ENCODE data around the gene SUMO4.

Gene SUMO4

GRCh38 chr6:149400050-149400449 is at the start of gene SUMO4:
Gene SUMO4 (plus strand): TSS chr6:149400262. CDS start chr6:149400392, 130 bp downstream.
- no peak for DNase-seq (ENCODE audit: extremely low read depth in 1 of 2, low read depth in 1 of 2)

GRCh38 chr6:149354009-149354408 is 46.1 kb upstream of the SUMO4 start:
- no peak for DNase-seq (ENCODE audit: extremely low read depth in 1 of 2, low read depth in 1 of 2)

- no peak for DNase-seq (ENCODE audit: extremely low read depth in 1 of 2, low read depth in 1 of 2)
These were observed 43.8 kb upstream of the SUMO4 start for GRCh38 chr6:149356081-149356750.

- DNase-seq (ENCODE audit: extremely low read depth in 1 of 2, low read depth in 1 of 2): no peak
These were observed 42.1 kb upstream of the SUMO4 start for GRCh38 chr6:149357726-149358538.

- DNase-seq (ENCODE audit: extremely low read depth in 1 of 2, low read depth in 1 of 2): no peak
These were observed 40.6 kb upstream of the SUMO4 start for GRCh38 chr6:149359440-149359839.

GRCh38 chr6:149360536-149360935 is 39.5 kb upstream of the SUMO4 start:
- no peak for DNase-seq (ENCODE audit: extremely low read depth in 1 of 2, low read depth in 1 of 2)

GRCh38 chr6:149362289-149362688 is 37.8 kb upstream of the SUMO4 start:
- no peak for DNase-seq (ENCODE audit: extremely low read depth in 1 of 2, low read depth in 1 of 2)

- DNase-seq (ENCODE audit: extremely low read depth in 1 of 2, low read depth in 1 of 2): no peak
These were observed 36.9 kb upstream of the SUMO4 start for GRCh38 chr6:149363154-149363553.

GRCh38 chr6:149364557-149364956 is 35.5 kb upstream of the SUMO4 start:
- no peak for DNase-seq (ENCODE audit: extremely low read depth in 1 of 2, low read depth in 1 of 2)

GRCh38 chr6:149365197-149365596 is 34.9 kb upstream of the SUMO4 start:
- DNase-seq (ENCODE audit: extremely low read depth in 1 of 2, low read depth in 1 of 2): no peak

GRCh38 chr6:149366267-149366921 is 33.7 kb upstream of the SUMO4 start:
- DNase-seq (ENCODE audit: extremely low read depth in 1 of 2, low read depth in 1 of 2): no peak

GRCh38 chr6:149368065-149368464 is 32.0 kb upstream of the SUMO4 start:
- no peak for DNase-seq (ENCODE audit: extremely low read depth in 1 of 2, low read depth in 1 of 2)

GRCh38 chr6:149371154-149371553 is 28.9 kb upstream of the SUMO4 start:
- DNase-seq (ENCODE audit: extremely low read depth in 1 of 2, low read depth in 1 of 2): no peak

GRCh38 chr6:149372062-149372461 is 28.0 kb upstream of the SUMO4 start:
- no peak for DNase-seq (ENCODE audit: extremely low read depth in 1 of 2, low read depth in 1 of 2)

GRCh38 chr6:149373511-149373910 is 26.6 kb upstream of the SUMO4 start:
- DNase-seq (ENCODE audit: extremely low read depth in 1 of 2, low read depth in 1 of 2): no peak

- DNase-seq (ENCODE audit: extremely low read depth in 1 of 2, low read depth in 1 of 2): no peak
These were observed 20.1 kb upstream of the SUMO4 start for GRCh38 chr6:149379977-149380376.

- DNase-seq (ENCODE audit: extremely low read depth in 1 of 2, low read depth in 1 of 2): no peak
These were observed 19.5 kb upstream of the SUMO4 start for GRCh38 chr6:149380523-149380922.

- no peak for DNase-seq (ENCODE audit: extremely low read depth in 1 of 2, low read depth in 1 of 2)
These were observed 16.7 kb upstream of the SUMO4 start for GRCh38 chr6:149383371-149383770.

- no peak for DNase-seq (ENCODE audit: extremely low read depth in 1 of 2, low read depth in 1 of 2)
These were observed 15.6 kb upstream of the SUMO4 start for GRCh38 chr6:149384464-149384863.

- no peak for DNase-seq (ENCODE audit: extremely low read depth in 1 of 2, low read depth in 1 of 2)
These were observed 13.9 kb upstream of the SUMO4 start for GRCh38 chr6:149385998-149386646.

- DNase-seq (ENCODE audit: extremely low read depth in 1 of 2, low read depth in 1 of 2): no peak
These were observed 12.1 kb upstream of the SUMO4 start for GRCh38 chr6:149387779-149388512.

Measured in stimulated activated CD8-positive, alpha-beta memory T cell treated with anti-CD3 and anti-CD28 coated beads, Interleukin-7, amount 100 ng/mL, for 48 hours (primary cell).